ENCODE results near the gene OR2D2. TPM values are rescaled to one million over a fixed set of nuclear protein-coding genes. Genes with fewer than 3 reads are reported as not detected.

OR2D2 gene
- total and polyA plus RNA-seq, 2 of the 4 experiments (the other 2 are of a cell fraction): 0.07 to 0.36 TPM

DNA sequence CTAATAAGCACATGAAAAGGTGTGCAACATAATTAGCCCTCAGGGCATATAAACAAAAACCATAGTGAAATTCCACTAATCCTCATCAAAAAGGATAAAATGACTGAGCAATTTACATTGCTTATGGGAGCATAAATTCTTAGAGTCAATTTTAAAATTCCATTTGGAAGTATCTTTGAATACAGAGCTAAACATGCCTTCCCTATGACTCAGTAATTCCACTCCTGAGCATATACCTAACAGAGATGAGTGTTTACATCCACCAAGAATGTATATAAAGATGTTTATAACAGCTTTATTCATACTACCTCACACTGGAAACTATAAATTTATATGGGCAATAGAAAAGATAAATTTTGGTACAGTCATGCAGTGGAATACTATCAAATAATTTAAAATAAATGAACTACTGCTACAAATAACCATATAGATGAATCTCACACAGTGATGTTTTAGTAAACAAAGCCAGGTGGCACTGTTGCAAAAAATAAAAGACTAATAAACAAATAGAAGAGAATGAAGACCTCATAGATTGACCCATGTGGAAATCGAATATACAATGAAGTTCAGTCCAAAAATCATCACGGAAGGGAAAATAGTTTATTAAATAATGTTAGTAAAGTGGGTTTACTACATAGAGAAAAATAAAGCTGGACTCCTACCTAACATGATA is 8.2 kb upstream of the OR2D2 start:
- H3K79me1 ChIP-seq (ENCODE audit: low read depth in 1 of 2, low read length in 2 of 2): no peaks in the 10 kb centered on the region
- H3K56ac ChIP-seq (ENCODE audit: extremely low read depth, insufficient read depth, low read length): no peak overlapping the region
- H3K4ac ChIP-seq (ENCODE audit: low read depth, low read length): no peak overlapping the region
- no peaks in the 10 kb centered on the region for H3K27me3 ChIP-seq (ENCODE audit: control insufficient read depth, insufficient read depth, low read length)
- H4K20me1 ChIP-seq (ENCODE audit: insufficient read depth, low read length): no peaks in the 10 kb centered on the region
- no peak overlapping the region for H3K18ac ChIP-seq (ENCODE audit: low read depth, low read length)
- no peak overlapping the region for H2BK15ac ChIP-seq (ENCODE audit: low read depth, low read length)
- no peak overlapping the region for H2AK5ac ChIP-seq (ENCODE audit: low read depth, low read length)
- no peak overlapping the region for H2BK120ac ChIP-seq (ENCODE audit: low read depth, low read length)
- H3K27ac ChIP-seq (ENCODE audit: insufficient read depth, low read length): no peak overlapping the region
- no peak overlapping the region for H4K5ac ChIP-seq (ENCODE audit: low read depth, low read length)
- no peaks in the 10 kb centered on the region for H3K36me3 ChIP-seq (ENCODE audit: control insufficient read depth, insufficient read depth, low read length)
- H2BK5ac ChIP-seq (ENCODE audit: low read depth, low read length, poor library complexity, severe bottlenecking): no peak overlapping the region
- H4K8ac ChIP-seq (ENCODE audit: low read depth in 2 of 2, low read length in 2 of 2): no peak overlapping the region
- WGBS, 2 experiments (ENCODE audit: extremely low coverage in 2 of 2, insufficient read length in 1 of 2): no CpG with 5 or more reads among the region's 2 CpGs
- ATAC-seq (ENCODE audit: low read depth) (no peak), DNase-seq (peak; percentile 8)
- H3K4me2 ChIP-seq (ENCODE audit: low read depth, low read length): no peak overlapping the region
- CTCF ChIA-PET: no interaction called here
- no peak overlapping the region for H3K23ac ChIP-seq (ENCODE audit: low read depth, low read length)
- POLR2A ChIA-PET (ENCODE audit: unreplicated experiment): no interaction called here
- no peak for TF ChIP-seq USF2 (IDR thresholded peaks at IDR 0.05; ENCODE audit: low read depth, low read length)
- TF ChIP-seq SMC3 (IDR thresholded peaks at IDR 0.05; ENCODE audit: low read depth, low read length): no peak
- no peak for TF ChIP-seq MAZ (IDR thresholded peaks at IDR 0.05; ENCODE audit: borderline replicate concordance, low read depth, low read length)
- no peak for TF ChIP-seq MAFK (IDR thresholded peaks at IDR 0.05; ENCODE audit: low read depth, low read length)
- TF ChIP-seq BHLHE40 (IDR thresholded peaks at IDR 0.05; ENCODE audit: low read depth, low read length): no peak
- TF ChIP-seq MXI1 (IDR thresholded peaks at IDR 0.05; ENCODE audit: borderline replicate concordance, low read depth, low read length): no peak
- no peak for TF ChIP-seq FOS (IDR thresholded peaks at IDR 0.05; ENCODE audit: low read depth, low read length)
- H2AK9ac ChIP-seq (replicated peaks; ENCODE audit: low read depth, low read length, poor library complexity): no peak overlapping the region
- dilution Hi-C loops (cut with HindIII; ENCODE audit: low sequenced_read_pairs, unreplicated experiment): no loop called here
- no peaks in the 10 kb centered on the region for H3K9me3 ChIP-seq (ENCODE audit: control insufficient read depth, insufficient read depth, low read length)
- no TSS peak for BruUV-seq (replicated peaks)
- no peaks in the 10 kb centered on the region for H3K9me1 ChIP-seq (ENCODE audit: insufficient read depth, low read length)
- in situ Hi-C loops (cut with MboI; ENCODE audit: low sequenced_read_pairs): no loop called here
- intact Hi-C loops (cut with micrococcal nuclease): no loop called here
- H3K9ac ChIP-seq (ENCODE audit: low read depth, low read length): no peak overlapping the region
- no peak overlapping the region for H2BK20ac ChIP-seq (ENCODE audit: low read depth, low read length)
- H3K4me1 ChIP-seq (ENCODE audit: control insufficient read depth, insufficient read depth, low read length): no peaks in the 10 kb centered on the region
- H3K4me3 ChIP-seq (ENCODE audit: insufficient read depth, low read depth, low read length): no peak overlapping the region
- no peak overlapping the region for H4K91ac ChIP-seq (ENCODE audit: insufficient read depth, low read depth, low read length)
- H2AFZ ChIP-seq (replicated peaks; ENCODE audit: low read length, poor library complexity): no peak overlapping the region
- no peak overlapping the region for H3K14ac ChIP-seq (replicated peaks; ENCODE audit: low read depth, low read length)

All from IMR-90 (cell line).